GM12801 (cell line): ENCODE data around the gene PPFIA4.

Experiments used
- TF ChIP-seq, protein P1 (sequence below): IDR thresholded peaks from one replicate; pipeline ENCODE4 v1.5.1; 2011; ENCODE audit warnings: control low read depth; ENCODE audit not compliant: insufficient read length; ENCODE audit errors: extremely low read depth

The PPFIA4 gene

GRCh38 chr1:203103216-203103615 is 76.9 kb downstream of the PPFIA4 start:
- TF ChIP-seq, protein P1, sequence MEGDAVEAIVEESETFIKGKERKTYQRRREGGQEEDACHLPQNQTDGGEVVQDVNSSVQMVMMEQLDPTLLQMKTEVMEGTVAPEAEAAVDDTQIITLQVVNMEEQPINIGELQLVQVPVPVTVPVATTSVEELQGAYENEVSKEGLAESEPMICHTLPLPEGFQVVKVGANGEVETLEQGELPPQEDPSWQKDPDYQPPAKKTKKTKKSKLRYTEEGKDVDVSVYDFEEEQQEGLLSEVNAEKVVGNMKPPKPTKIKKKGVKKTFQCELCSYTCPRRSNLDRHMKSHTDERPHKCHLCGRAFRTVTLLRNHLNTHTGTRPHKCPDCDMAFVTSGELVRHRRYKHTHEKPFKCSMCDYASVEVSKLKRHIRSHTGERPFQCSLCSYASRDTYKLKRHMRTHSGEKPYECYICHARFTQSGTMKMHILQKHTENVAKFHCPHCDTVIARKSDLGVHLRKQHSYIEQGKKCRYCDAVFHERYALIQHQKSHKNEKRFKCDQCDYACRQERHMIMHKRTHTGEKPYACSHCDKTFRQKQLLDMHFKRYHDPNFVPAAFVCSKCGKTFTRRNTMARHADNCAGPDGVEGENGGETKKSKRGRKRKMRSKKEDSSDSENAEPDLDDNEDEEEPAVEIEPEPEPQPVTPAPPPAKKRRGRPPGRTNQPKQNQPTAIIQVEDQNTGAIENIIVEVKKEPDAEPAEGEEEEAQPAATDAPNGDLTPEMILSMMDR, result no peak

DNA sequence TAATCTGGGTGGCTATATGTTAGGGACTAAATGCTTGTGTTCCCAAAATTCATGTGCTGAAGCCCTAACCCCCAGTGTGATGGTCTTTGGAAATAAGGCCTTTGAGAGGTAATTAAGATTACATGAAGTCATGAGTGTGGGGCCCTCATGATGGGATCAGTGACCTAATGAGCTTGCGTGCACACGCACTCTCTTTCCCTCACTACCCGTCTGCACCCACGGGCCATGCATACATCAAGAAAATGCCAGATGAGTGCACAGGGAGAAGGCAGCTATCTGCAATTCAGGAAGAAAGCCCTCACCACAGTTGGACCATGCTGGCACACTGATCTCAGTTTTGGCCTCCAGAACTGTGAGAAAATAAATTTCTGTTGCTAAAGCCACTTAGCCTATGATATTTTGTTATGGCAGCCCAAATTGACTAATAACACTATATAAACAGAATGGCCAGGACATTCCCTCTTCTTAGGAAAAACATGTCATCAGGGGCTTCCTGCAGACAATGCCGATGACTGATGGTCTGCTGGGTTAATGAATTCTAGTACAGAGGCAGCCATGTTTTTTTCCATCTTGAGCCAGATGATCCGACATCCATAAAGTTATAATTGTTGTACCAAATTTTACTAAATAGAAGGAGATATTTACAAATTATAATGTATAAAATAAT is 77.7 kb downstream of the PPFIA4 start:
- TF ChIP-seq, protein P1, result no peak

DNA sequence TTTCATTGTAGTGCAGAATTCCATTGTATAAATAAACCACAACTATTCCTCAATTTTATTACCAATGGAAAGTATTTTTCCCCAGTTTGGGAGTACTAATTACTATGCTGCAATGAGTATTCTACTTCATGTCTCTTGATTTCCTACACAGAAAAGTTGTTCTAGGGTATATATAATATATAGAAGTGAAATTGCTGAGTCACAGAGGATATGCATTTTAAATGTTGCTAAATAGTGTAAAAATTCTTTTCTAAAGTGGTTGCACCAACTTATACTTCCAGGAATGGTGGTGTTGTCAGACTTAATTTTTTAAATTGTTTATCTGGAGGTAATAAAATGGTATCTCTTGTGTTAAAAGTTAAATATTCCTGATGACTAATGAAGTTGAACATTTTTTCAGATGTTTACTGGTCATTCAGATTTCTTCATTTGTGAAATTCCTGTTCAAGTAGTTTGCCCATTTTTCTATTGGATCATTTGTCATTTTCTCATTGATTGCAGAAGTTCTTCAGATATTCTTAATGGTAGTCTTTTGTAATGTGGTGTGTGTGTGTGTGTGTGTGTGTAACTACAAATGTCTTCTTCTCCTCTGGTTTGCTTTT is 78.6 kb downstream of the PPFIA4 start:
- TF ChIP-seq, protein P1, result no peak

DNA sequence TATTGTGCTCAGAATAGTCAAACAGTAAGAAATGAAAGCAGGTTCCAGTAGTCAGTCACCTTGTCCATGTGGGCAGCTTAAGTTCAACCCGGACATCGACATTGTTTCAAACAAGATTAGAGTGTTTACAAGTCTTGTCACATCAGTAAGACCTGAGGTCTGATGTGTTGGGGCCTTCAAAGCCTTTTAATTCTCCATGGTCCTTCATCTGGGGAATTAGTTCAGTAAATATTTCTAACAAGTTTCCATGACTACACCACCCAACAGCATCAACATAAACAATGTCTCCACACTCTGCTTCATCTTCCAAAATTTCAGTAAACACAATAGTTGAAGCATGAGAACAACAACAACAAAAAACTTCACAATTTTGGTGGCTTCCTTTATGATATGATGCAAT is 86.2 kb downstream of the PPFIA4 start:
- TF ChIP-seq, protein P1, result no peak

- TF ChIP-seq, protein P1, result no peak
Observed at GRCh38 chr1:203113308-203113707, 87.0 kb downstream of the PPFIA4 start.

DNA sequence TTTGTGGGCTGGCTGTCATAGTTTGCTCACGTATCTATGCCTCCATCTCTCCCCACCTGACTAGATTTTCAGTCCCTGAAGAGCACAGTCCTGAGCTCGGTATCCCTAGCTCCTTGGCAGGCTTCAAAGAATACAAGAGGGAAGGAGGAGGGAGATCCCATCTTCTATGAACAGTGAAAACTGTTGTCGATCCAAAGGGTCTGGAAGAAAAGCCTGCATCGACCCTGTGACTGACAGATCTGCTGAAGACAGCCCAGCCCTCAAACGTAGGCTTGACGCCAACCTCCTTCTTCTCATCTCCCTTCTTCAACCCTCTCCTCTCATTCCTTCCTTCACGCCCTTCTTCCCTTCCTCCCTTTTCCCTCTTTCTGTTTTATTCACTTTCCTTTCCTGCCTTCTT is 87.9 kb downstream of the PPFIA4 start:
- TF ChIP-seq, protein P1, result no peak

- TF ChIP-seq, protein P1, result no peak
Observed at GRCh38 chr1:203116091-203116820, 90.0 kb downstream of the PPFIA4 start.
